KG1 (cell line): Measurements from ENCODE around the gene FAM3C.

Experiments used
- DNase-seq: peaks from one replicate; lab custom pipeline; 2025; lab: John Stamatoyannopoulos, UW

FAM3C gene

DNA sequence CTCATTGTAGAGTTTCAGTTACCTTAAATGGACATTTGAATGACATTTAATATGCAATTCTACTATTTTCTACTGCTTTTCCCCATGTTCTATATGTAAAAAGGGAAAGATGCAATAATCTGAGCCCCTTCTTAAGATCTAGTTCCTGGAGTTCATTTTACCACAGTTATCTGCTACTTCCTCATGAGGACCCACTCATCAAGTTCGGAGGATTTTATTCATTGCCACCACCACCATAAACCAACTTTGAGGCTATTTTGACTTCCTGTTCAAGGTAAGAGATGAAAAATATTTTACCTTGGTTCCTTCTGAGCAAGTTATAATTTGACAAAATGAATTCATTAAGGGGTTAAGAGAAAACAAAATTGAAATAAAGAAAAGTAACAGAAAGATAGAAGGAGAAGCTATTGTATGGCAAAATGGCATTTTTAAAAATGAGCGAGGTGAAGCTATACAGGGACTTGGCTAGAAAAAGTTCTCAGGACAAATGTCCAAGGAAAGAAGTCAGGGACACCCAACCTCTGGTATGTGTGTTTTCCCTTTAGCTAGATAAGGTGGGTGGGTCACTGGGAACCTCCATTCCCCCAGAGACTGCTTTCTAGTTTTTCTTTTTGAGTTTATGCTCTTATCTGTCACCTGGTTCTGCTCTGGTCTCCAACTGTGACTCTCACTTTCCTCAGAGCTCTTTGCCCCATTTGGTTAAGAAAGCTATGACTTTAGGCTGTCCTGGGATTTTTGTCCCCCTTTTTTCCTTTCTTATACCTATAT is 14.9 kb upstream of the FAM3C start:
- DNase-seq, result no peak

DNA sequence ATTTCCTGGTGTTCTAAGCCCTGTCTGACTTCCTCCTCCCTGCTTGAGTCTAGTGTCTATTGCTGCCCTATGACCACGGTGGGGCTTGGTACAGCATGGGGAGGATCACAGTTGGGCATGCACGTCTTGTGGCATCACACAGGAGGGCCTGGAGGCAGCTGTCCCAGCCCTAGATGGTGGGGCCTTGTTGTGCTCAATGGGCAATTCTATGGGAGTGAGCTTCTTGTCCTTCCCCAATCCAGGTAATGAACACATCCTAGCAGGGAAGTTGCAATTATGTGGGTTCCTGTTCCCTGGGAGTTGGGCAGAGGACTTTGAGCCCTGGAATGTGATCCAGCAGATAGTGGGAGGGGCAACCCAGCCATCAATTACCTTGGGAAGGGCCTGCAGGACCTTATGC is 10.8 kb upstream of the FAM3C start:
- DNase-seq, result no peak

DNA sequence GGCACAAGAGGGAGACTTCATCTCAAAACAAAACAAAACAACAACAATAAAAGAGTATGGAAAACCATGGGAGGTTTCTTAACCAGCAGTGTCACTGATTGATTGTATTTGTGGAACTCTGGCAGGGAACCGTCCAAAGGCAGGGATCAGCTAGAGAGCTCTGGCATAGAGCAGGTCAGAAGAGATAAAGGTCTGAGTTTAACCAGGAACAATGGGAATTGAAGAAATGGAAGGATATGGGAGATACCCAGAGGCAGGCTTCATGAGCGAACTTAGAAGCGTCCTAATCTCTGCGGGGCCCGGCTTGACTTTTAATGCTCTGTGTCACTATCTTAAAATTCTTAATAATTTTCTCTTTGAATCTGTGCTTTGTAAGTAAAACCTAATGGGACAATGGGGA is 10.4 kb upstream of the FAM3C start:
- DNase-seq, result no peak

DNA sequence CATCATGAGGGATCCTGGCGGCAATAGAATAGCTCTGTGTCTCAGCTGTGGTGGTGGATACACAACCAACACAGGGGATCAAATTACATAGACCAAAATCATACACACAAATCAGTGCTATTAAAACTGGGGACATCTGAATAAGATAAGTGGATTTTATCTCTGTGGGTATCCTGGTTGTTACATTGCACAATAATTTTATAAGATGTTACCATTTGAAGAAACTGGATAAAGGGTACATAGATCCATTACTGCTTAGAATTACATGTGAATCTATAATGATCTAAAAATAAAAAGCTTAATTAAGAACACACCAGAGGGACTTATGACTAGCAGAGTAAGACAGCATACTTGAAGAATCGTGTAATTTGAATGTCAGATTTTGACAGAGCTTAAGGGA is 8.2 kb upstream of the FAM3C start:
- DNase-seq, result no peak

DNA sequence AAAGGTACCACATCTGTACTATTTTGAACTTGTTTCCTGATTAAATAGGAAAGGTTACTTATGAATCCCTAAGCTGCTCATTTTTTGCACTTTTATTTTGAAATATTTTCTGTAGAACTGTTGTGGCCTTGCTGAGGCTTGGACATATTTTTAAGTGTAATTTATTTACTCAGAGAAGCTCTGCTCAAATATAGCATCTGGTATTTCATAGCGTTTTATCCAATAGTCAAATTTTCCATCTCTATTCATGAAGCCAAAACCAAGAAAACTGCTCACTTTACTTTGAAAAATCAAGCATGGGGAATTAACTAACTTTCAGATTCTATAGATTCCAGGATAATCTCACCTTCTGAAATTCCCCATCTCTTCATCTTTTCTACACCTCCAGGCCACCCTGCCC is 6.6 kb upstream of the FAM3C start:
- DNase-seq, result no peak

DNA sequence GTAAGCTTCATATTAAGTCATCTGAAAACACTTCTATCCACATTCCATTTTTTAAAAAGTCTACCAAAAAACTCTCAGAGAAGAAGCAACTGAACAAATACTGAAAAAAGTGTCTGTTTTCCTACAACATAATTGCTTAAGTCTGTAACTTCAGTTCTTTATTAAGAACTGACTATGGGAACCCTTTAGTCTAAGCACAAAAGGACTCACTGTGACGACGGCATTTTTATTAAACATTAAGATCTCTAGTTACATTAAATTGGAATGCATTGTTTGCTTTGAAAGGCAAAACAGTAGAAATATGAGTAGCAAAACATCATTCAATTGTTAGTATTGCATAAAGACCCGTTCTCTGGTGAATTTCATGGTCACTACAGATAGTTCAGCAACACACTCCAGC is 5.8 kb upstream of the FAM3C start:
- no peak for DNase-seq

DNA sequence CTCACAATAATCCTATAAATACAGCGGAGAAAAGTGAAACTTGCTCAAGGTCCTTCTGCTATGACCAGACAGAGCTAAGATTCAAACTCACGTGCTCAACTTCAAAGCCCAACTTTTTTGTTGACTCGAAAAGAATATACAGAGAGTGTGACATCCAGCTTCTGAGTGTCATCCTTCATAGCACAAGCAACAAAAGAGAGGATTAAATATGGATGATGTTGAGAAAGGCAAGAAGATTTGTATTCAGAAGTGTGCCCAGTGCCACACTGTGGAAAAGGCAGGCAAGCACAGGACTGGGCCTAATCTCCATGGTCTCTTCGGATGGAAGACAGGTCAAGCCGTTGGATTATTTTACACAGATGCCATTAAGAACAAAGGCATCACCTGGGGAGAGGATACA is 2.1 kb upstream of the FAM3C start:
- no peak for DNase-seq

DNA sequence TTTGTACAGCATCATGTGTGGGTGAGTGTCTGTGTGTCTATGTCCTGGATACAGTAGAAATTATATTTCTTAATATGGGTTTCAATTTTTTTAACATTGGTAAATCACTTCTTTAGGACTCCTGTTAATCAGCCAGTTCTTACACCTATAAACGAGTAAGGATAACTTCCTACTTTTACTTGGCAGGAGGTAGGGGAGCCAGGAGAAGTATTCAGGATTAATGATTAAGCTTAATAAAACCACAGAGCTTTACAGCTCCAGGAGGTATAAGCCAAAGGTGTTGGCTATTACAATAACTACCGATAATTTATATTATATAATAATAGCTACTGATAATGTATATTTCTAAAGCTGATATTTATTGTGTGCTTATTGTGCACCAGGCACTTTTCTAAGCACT is 1.7 kb upstream of the FAM3C start:
- no peak for DNase-seq

DNA sequence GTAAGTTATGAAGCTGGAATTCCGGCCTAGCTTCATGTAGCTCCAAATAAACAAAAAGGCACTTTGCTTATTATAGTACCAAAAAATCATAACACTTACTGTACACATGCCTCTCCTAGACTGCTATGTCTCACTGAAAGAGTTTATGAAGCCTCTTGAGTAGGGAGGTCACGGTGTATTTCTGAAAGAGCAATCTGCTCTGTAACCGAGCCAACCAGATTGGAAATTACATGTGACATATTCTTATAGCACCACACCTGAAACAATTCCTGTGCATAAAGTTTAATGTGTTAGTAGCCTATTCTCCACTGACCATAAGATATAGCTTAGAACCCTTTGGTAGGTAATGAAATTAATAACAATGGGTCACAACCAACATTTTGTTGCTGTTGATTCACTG is 1.3 kb upstream of the FAM3C start:
- no peak for DNase-seq

DNA sequence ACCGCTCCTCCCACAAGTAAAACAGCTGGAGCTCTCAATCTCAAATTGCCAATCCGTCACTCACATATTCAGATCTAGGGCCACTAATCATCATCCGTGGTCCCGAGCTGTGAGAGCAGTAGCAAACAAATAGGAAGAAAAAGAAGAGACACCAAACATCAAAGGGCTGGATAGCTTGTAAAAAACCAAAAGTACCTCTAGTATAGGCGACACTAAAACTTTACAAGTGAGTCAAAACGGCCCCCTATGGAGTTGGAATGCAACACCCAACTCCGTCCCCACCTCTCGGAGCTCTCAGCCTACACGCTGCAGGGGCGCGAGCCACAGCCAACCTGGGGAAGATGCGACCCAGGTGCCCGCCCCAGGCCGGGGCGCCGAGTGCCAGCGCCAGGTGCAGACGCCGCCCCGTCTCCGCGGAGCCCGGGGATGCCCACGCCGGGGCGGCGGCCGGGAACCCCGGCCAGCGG is 581 bp downstream of the FAM3C start:
- DNase-seq, result peak; percentile 48

DNA sequence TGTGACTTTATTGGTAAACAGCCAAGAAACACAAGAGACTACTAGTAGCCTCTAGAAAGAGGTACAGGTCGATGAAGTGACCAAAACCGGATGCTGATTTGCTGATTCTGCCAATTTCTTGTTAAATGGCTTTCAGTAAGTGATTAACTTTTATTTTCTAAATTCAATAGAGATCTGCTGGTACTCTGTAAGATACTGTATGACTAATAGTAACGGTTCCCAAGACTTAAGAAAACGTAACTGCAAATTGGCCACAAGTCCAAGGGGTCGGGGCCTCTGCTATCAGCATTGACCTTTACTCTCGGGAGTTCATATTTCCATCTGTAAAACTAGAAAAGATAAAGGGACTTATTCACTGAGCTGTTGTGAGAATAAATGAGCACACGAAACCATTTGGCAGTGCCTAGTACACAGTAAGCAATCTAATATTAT is 1.4 kb downstream of the FAM3C start:
- no peak for DNase-seq

DNA sequence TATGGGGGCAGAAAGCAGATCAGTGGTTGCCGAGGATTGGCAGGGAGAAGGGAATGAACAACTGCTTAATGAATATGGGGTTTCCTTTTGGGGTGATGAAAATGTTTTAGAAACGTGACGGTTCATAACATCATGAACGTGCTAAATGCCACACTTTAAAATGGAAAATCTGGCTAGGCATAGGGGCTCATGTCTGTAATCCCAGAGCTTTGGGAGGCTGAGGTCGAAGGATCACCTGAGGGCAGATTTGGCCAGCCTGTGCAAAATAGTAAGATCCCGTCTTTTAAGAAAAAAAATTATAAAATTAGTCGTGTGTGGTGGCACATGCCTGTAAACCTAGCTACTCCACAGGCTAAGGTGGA is 3.1 kb downstream of the FAM3C start:
- no peak for DNase-seq

DNA sequence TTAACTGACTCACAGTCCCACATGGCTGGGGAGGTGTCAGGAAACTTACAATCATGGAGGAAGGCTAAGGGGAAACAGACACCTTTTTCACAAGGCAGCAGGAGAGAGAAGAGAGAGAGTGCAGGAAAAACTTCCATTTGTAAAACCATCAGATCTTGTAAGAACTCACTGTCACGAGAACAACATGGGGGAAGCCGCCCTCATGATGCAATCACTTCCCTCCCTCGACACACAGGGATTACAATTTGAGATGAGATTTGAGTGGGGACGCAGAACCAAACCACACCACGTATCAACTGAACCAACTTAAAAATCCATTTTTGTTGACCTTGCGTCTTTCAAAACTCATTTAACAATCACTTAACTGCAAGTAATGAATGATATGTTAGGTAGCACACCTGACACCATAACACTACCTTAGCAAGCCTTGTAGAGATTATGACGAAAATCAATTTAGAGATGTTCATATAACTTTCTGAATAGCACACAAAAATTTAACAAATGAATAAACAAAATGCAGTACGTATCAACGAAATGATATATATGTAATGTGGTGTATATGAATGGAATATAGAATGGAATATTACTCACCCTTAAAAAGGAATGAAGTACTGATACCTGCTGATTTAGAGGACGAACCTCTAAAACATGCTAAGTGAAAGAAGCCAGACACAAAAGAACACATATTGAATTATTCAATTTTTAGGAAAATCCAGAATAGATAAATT is 3.7 kb downstream of the FAM3C start:
- no peak for DNase-seq

DNA sequence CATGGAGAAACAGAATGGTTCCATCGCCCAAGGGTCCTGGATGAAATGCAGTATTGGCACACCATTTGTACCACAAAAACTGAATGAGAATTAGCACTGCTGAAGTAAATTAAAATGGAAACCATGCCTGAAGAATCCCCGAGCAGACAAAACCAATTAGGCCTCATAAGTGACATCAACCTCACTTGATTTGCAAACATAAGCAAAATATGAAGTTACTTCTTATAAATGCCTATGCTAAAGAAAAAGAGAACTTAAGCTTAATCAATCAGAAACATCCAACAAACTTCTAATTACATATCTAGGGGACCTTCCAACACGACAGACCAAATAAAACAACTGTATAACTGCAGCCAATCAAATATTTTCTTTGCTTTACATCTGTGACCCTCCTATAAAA is 4.4 kb downstream of the FAM3C start:
- DNase-seq, result no peak

DNA sequence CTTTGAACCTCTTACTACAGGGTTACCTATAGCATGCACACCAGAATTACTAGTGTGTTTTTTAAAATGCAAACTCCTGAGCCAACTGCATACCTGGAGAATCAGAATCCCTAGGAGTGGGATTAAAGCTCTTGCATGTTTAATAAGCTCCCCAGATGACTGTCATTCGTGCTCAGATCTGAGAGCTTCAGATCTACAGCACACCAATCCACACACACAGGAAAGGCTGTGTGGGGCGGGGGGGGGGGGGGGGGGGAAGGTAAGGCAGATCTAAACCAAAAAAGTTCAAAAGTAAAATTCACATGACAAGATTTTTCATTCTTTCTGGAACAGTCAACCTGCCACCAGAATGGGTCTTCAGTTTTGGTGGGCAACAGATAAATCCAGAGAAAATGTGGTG is 5.5 kb downstream of the FAM3C start:
- DNase-seq, result no peak

DNA sequence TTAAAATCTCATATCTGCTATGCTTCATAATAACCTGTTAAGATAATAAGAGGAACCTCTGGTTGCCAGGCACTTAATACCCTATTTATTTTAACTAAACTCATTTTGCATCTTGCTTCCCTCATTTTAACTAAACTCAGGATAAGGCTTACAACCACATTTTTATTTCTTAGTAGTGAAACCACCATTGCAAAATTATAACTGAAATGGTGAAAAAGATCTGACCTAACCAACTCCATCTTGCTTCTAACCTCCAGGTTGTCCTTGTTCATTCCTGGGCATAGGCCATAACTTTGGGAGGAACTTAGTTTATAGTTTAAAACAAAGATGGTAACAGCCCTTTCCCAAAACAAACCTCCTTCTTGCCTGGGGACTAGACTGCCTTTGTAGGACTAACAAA is 6.0 kb downstream of the FAM3C start:
- DNase-seq, result no peak

DNA sequence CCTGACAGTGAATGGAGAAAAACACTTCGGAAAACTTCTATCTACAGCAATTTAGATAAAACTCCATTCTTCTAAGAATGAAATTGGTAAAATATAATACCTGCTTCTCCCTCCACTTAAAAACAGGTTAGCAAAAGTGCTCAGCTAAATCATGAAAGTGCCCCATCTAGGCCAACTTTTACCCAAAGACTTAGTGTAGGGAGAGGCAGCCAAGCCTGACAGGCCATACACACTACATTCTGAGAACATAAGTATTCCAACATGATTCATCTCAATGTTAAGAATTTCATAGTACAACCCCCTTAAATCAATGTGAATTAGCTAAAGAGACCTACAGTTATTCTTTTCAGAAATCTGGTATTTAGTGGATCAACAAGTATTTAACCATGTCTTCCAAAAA is 7.2 kb downstream of the FAM3C start:
- no peak for DNase-seq

DNA sequence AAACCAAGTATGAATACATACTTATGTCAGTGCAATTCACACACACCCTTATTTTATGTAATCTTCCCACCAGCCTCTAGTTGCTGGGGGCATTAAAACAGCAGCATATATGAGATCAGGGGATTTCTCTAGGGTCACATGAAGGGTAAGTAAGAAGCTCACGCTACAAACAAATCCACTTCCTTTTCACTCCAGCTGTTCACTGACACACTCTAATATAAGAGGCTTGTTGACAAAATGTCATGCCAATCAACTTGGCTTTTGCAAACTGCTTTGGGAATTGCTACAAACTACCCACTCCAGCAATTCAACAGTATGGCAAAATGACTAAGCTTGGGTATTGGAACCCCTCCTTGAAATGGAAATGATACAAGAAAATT is 10.3 kb downstream of the FAM3C start:
- no peak for DNase-seq

DNA sequence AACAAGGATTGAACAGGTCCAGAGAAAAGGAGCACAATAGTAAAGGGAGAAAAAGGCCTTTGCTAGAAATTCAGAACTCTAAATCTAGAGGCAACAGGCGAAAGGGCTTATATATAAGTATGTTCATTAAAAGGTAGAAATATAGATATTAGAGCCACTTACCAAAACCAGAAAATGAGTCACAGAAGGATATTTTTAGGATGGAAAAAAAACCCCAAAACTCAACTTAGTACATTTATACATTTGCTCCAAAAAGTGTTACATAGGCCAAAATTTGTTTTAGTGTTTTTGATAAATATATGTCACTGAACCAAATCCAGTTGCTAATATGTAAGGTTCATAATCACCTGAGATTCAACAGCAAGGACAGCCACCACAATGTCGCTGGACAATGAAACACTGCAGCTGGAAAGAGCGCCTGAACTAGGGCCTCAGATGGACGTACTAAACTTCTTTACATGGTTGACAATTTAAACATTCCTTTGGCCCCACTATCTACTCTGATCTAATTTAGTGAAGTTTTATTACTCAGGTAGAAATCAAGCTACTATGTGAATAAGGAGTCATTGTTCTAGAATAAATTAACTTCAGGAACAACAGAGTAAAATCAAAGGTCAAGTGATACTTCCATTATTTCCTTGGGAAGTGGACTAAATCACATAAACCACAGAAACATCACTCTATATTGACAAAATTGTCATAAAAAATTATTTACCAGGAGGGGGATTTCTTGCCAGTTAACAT is 10.9 kb downstream of the FAM3C start:
- no peak for DNase-seq

DNA sequence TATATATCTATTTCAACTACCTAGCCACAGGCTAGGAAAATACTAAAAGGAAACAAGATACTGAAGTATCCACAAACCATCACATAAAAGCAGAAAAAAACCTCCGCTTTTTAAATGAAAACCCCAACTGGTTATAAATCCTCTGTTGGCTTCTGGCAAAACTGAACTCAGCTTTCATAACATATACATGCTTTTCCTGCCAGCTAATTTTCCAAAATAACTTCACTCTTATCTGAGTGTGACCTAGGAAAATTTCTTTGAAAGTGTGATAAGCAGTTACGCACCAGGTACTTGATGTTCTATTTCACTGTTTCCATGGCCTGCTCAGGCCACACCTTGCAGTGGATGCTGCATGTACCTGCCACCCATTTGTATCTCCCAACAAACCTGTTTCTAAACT is 11.8 kb downstream of the FAM3C start:
- no peak for DNase-seq

DNA sequence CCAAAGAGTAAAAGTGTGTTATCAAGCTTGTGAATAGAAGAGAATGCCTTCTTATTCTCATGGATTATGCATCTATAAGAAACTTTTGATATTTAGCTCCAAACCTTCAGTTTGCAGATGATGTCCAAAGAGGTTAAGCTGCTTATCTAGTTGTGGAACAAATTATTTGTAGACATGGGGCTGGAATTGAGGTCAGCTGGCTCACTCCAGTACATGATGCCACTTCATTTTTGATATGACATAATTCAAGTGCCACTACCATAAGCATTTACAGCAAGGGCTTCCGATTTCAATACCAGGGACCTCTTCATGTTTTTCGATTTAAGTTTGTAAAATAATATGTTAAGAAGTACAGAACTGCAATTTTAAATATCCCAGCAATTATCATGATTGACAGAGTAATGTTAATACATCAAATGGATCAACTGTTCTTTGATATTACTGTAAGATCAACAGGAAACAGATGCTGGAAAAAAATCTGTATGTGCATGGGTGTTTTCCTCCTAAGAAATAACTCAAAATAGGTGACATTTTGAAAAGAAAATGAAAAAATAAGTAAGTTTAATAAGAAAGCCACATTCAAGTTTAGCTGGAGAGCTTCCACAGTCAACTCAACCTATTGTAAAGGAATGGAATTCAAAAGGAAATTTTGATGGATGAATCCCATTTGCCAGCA is 12.7 kb downstream of the FAM3C start:
- DNase-seq, result no peak

DNA sequence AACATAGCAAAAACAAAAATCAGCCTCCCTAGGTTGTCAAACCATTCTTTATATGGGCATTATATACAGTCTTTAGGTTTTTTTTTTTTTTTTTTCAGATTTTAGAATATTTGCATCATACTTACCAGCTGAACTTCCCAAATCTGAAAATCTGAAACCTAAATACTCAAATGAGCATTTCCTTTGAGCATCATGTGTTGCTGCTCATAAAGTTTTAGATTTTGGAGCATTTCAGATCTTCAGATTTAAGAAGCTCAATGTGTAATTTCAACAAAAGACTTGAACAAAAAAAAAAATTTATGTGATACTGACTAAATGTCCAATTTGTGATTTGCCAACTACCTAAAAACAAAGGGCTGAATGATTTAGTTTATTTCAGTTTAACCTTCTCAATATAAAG is 13.6 kb downstream of the FAM3C start:
- DNase-seq, result no peak

DNA sequence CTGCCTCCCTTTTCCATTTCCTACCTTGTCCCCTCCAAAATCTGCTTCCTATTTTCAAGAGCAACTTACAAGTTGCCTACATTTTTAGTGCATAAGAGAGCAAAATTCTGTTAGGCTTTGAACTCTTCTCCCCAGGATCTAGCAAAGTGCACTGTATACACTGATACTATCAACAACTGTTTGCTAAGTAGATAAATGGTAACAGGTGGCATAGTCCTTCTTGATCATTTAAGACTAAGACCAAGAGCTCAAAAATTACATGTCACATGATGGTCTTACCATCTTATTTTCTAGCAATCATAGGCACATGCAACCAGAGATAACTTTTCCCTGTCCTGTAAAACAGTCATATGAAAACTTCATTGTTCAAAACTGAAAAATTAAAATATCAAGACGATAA is 16.2 kb downstream of the FAM3C start:
- DNase-seq, result no peak
